Caco-2 (cell line): ENCODE data around the gene PIP4K2A. TPM values are rescaled to one million over a fixed set of nuclear protein-coding genes. Genes with fewer than 3 reads are reported as not detected.

Experiments used
- BruUV-seq: library from RNA; stranded (reverse); fragments of 400-500 nt; replicated peaks from 2 replicates; lab custom pipeline; 2021; lab: Mats Ljungman, UMichigan
- CTCF ChIA-PET: fragments of 300-600 bp; sonication (Branson Sonifier 250); formaldehyde crosslinking; loops from one replicate; lab custom pipeline; 2022; ENCODE audit warnings: antibody characterized with exemption; lab: Charles Lee
- POLR2A ChIA-PET: fragments of 300-600 bp; sonication (Branson Sonifier 250); formaldehyde crosslinking; loops from one replicate; lab custom pipeline; 2022; ENCODE audit warnings: antibody characterized with exemption; lab: Charles Lee
- DNase-seq, 2 experiments: peaks; one replicate each; pipeline versions ENCODE4 v3.0.0 to v3.0.0-alpha.2; 2020 to 2022
- H3K27me3 ChIP-seq: replicated peaks from 2 replicates; pipeline ENCODE4 v1.6.0; 2011; ENCODE audit warnings: low read length; ENCODE audit not compliant: control insufficient read depth, insufficient read depth
- H3K36me3 ChIP-seq: 2 replicates; pipeline ENCODE4 v1.5.1; 2011; ENCODE audit warnings: low read length; ENCODE audit not compliant: control insufficient read depth, insufficient read depth
- H3K4me1 ChIP-seq: fragments of 250-450 bp; sonication (Bioruptor Pico); 2 replicates; pipeline ENCODE4 v1.5.1; 2020; ENCODE audit warnings: mild to moderate bottlenecking
- H3K4me3 ChIP-seq: 2 replicates; pipeline ENCODE4 v1.5.1; 2011; ENCODE audit warnings: low read depth, mild to moderate bottlenecking, control low read depth, low read length
- H3K9me3 ChIP-seq: fragments of 250-450 bp; sonication (Bioruptor Pico); 2 replicates; pipeline ENCODE4 v1.5.1; 2020; ENCODE audit warnings: mild to moderate bottlenecking, moderate library complexity
- H3K27ac Mint-ChIP-seq: one replicate; pipeline ENCODE4 v1.8.0; 2022; ENCODE audit warnings: mixed read lengths; ENCODE audit not compliant: unreplicated experiment
- H3K27me3 Mint-ChIP-seq: one replicate; pipeline ENCODE4 v1.8.0; 2022; ENCODE audit warnings: mixed read lengths; ENCODE audit not compliant: insufficient read depth, unreplicated experiment
- H3K36me3 Mint-ChIP-seq: one replicate; pipeline ENCODE4 v1.8.0; 2022; ENCODE audit warnings: mild to moderate bottlenecking, mixed read lengths; ENCODE audit not compliant: insufficient read depth, unreplicated experiment
- H3K4me1 Mint-ChIP-seq: one replicate; pipeline ENCODE4 v1.8.0; 2022; ENCODE audit warnings: low read depth, mixed read lengths; ENCODE audit not compliant: unreplicated experiment
- H3K4me3 Mint-ChIP-seq: one replicate; pipeline ENCODE4 v1.8.0; 2022; ENCODE audit warnings: mild to moderate bottlenecking, moderate library complexity, mixed read lengths; ENCODE audit not compliant: unreplicated experiment
- H3K9me3 Mint-ChIP-seq: one replicate; pipeline ENCODE4 v1.8.0; 2022; ENCODE audit warnings: mixed read lengths; ENCODE audit not compliant: unreplicated experiment
- CTCF ChIP-seq, 2 experiments: fragments of 200-600 bp in 1 of 2; IDR thresholded peaks; 1 replicate in 1 of 2; 2 replicates in 1 of 2; pipeline versions ENCODE4 v1.5.1 to v1.8.0; 2011 to 2022; ENCODE audit warnings: antibody characterized with exemption in 1 of 2, control low read depth in 1 of 2, inconsistent platforms in 1 of 2, low read depth in 1 of 2, low read length in 1 of 2, mild to moderate bottlenecking in 1 of 2, moderate library complexity in 1 of 2; ENCODE audit not compliant: insufficient read depth in 1 of 2, severe bottlenecking in 1 of 2, unreplicated experiment in 1 of 2
- intact Hi-C: fragments of 100-400 bp; cut with micrococcal nuclease; formaldehyde crosslinking; loops from one replicate; pipeline ENCODE4 v1.10.0; 2022; ENCODE audit not compliant: unreplicated experiment
- total RNA-seq: library from RNA; stranded (reverse); gene quantifications from 2 replicates; pipeline ENCODE4 v1.2.3, GENCODE V29; 2022

Gene PIP4K2A
- total RNA-seq, 1 experiment from 2014 or later, result 26.9 TPM

- H3K27ac Mint-ChIP-seq, result no peak overlapping the region
- no TSS peak for BruUV-seq
- POLR2A ChIA-PET, result no interaction called here
Observed at GRCh38 chr10:22486431-22486830, 227.9 kb downstream of the PIP4K2A start.

More at GRCh38 chr10:22486431-22486830, 227.9 kb downstream of the PIP4K2A start:
- Mint-ChIP-seq H3K9me3 (no peaks in the 10 kb centered on the region), H3K4me1 (peaks cover 4% of the 10 kb centered on the region), H3K27me3 (peaks cover 3% of the 10 kb centered on the region), H3K4me3 (no peak overlapping the region), H3K36me3 (no peaks in the 10 kb centered on the region)
- H3K4me1 ChIP-seq, result no peaks in the 10 kb centered on the region
- no peaks in the 10 kb centered on the region for H3K27me3 ChIP-seq
- no peak overlapping the region for H3K4me3 ChIP-seq
- CTCF ChIA-PET, result no interaction called here
- no peaks in the 10 kb centered on the region for H3K9me3 ChIP-seq
- no peaks in the 10 kb centered on the region for H3K36me3 ChIP-seq
- DNase-seq, result no peak
- intact Hi-C loops, result no loop called here
- TF ChIP-seq CTCF (IDR thresholded peaks at IDR 0.05; ENCODE audit: insufficient read depth in 1 of 2, low read depth in 1 of 2, low read length in 1 of 2, severe bottlenecking in 1 of 2, unreplicated experiment in 1 of 2), result no peak

Other genes starting within 250 kb of the PIP4K2A start
- gene ARMC3, start 213.5 kb upstream of the PIP4K2A start, total RNA-seq, result 0.61 and 1.4 TPM in 2 replicates